Stimulated activated CD4-positive, alpha-beta T cell treated with anti-CD3 and anti-CD28 coated beads, Interleukin-1b, Interleukin-23, amount 100 ng/mL, for 1 hour (primary cell): Measurements from ENCODE around the gene FXYD3.

Experiments
- DNase-seq, 2 donors: peaks; one replicate each; pipeline ENCODE4 v3.0.0-alpha.2; 2020; ENCODE audit warnings: low read depth in 2 of 2

The FXYD3 gene

GRCh38 chr19:35115177-35115951 lies at the start of gene FXYD3:
Gene FXYD3 (plus strand): TSS chr19:35115823. CDS start chr19:35119377, 3,554 bp downstream.
- no peak for DNase-seq

GRCh38 chr19:35066121-35066520 lies 49.5 kb upstream of the FXYD3 start:
- DNase-seq = no peak

GRCh38 chr19:35066691-35067563 lies 48.7 kb upstream of the FXYD3 start:
- peak; percentile 73 to 94 for DNase-seq

GRCh38 chr19:35068941-35069634 lies 46.5 kb upstream of the FXYD3 start:
- no peak for DNase-seq

GRCh38 chr19:35069696-35070095 lies 45.9 kb upstream of the FXYD3 start:
- DNase-seq = no peak

- no peak for DNase-seq
These were observed 45.2 kb upstream of the FXYD3 start for GRCh38 chr19:35070471-35070870.

- no peak for DNase-seq
These were observed 42.1 kb upstream of the FXYD3 start for GRCh38 chr19:35073516-35073915.

- no peak for DNase-seq
These were observed 41.7 kb upstream of the FXYD3 start for GRCh38 chr19:35073941-35074340.

- no peak for DNase-seq
These were observed 41.0 kb upstream of the FXYD3 start for GRCh38 chr19:35074426-35075201.

GRCh38 chr19:35075202-35076025 lies 40.2 kb upstream of the FXYD3 start:
- no peak for DNase-seq

- no peak for DNase-seq
These were observed 39.6 kb upstream of the FXYD3 start for GRCh38 chr19:35076026-35076370.

GRCh38 chr19:35076657-35077056 lies 39.0 kb upstream of the FXYD3 start:
- DNase-seq = no peak

- DNase-seq = no peak
These were observed 38.0 kb upstream of the FXYD3 start for GRCh38 chr19:35077411-35078223.

- DNase-seq = no peak
These were observed 35.8 kb upstream of the FXYD3 start for GRCh38 chr19:35079826-35080225.

- no peak for DNase-seq
These were observed 34.9 kb upstream of the FXYD3 start for GRCh38 chr19:35080613-35081170.

GRCh38 chr19:35081201-35081600 lies 34.4 kb upstream of the FXYD3 start:
- no peak for DNase-seq

- DNase-seq = no peak
These were observed 31.7 kb upstream of the FXYD3 start for GRCh38 chr19:35083691-35084508.

- DNase-seq = no peak
These were observed 31.2 kb upstream of the FXYD3 start for GRCh38 chr19:35084509-35084762.

- no peak for DNase-seq
These were observed 29.7 kb upstream of the FXYD3 start for GRCh38 chr19:35085947-35086346.
